KMS-11 (cell line): ENCODE measurements around the gene EVL.

Experiments used
- H2AFZ ChIP-seq: fragments of 200-600 bp; sonication (generic); 2 replicates; pipeline ENCODE4 v1.6.1; 2016; ENCODE audit warnings: antibody characterized with exemption, mixed run types, low read depth
- H3K27ac ChIP-seq: fragments of 200-600 bp; sonication (generic); 2 replicates; pipeline ENCODE4 v1.6.1; 2016; ENCODE audit warnings: mild to moderate bottlenecking, mixed run types
- H3K27me3 ChIP-seq: fragments of 200-600 bp; sonication (generic); 2 replicates; pipeline ENCODE4 v1.6.1; 2017; ENCODE audit warnings: mild to moderate bottlenecking, low read depth, mixed run types, moderate library complexity; ENCODE audit not compliant: insufficient read depth
- H3K36me3 ChIP-seq: fragments of 200-600 bp; sonication (generic); 2 replicates; pipeline ENCODE4 v1.6.1; 2017; ENCODE audit warnings: mild to moderate bottlenecking, mixed run types; ENCODE audit not compliant: insufficient read depth
- H3K4me1 ChIP-seq: fragments of 200-600 bp; sonication (generic); 2 replicates; pipeline ENCODE4 v1.6.1; 2016; ENCODE audit warnings: mild to moderate bottlenecking, low read depth, mixed run types; ENCODE audit not compliant: poor library complexity, severe bottlenecking
- H3K4me2 ChIP-seq: fragments of 200-600 bp; sonication (generic); 2 replicates; pipeline ENCODE4 v1.7.0; 2016; ENCODE audit warnings: mild to moderate bottlenecking, mixed run types
- H3K4me3 ChIP-seq: fragments of 200-600 bp; sonication (generic); IDR thresholded peaks from 2 replicates; pipeline ENCODE4 v1.6.1; 2017; ENCODE audit warnings: low read depth, low read length, mixed read lengths; ENCODE audit not compliant: insufficient read depth
- H3K79me2 ChIP-seq: fragments of 200-600 bp; sonication (generic); 2 replicates; pipeline ENCODE4 v1.6.1; 2016; ENCODE audit warnings: low read depth, mixed run types; ENCODE audit not compliant: insufficient read depth
- H3K9ac ChIP-seq: fragments of 200-600 bp; sonication (generic); 2 replicates; pipeline ENCODE4 v1.6.1; 2016; ENCODE audit warnings: mild to moderate bottlenecking, mixed run types
- H4K20me1 ChIP-seq: fragments of 200-600 bp; sonication (generic); 2 replicates; pipeline ENCODE4 v1.6.1; 2016; ENCODE audit warnings: mild to moderate bottlenecking, mixed run types; ENCODE audit not compliant: insufficient read depth
- CTCF ChIP-seq: fragments of 200-600 bp; sonication (generic); conservative IDR thresholded peaks from 2 replicates; pipeline ENCODE4 v1.6.1; 2017; ENCODE audit warnings: low read depth, mild to moderate bottlenecking, antibody characterized with exemption, low read length, moderate library complexity, mixed read lengths

EVL gene

GRCh38 chr14:100114109-100114765, 49.0 kb downstream of the EVL start:
- no peaks in the 10 kb centered on the region for H3K79me2 ChIP-seq
- no peaks in the 10 kb centered on the region for H4K20me1 ChIP-seq
- H2AFZ ChIP-seq = no peak overlapping the region
- H3K36me3 ChIP-seq = no peaks in the 10 kb centered on the region
- no peak overlapping the region for H3K9ac ChIP-seq
- no peak for TF ChIP-seq CTCF
- H3K27me3 ChIP-seq = no peaks in the 10 kb centered on the region
- no peak overlapping the region for H3K4me3 ChIP-seq
- H3K4me2 ChIP-seq = no peak overlapping the region
- H3K4me1 ChIP-seq = no peaks in the 10 kb centered on the region
- no peak overlapping the region for H3K27ac ChIP-seq

- Histone ChIP-seq H3K27ac (no peak overlapping the region), H3K79me2 (no peaks in the 10 kb centered on the region), H3K4me3 (no peak overlapping the region), H4K20me1 (no peaks in the 10 kb centered on the region), H3K9ac (no peak overlapping the region), H3K27me3 (no peaks in the 10 kb centered on the region), H3K36me3 (no peaks in the 10 kb centered on the region), H2AFZ (no peak overlapping the region), H3K4me1 (no peaks in the 10 kb centered on the region), H3K4me2 (no peak overlapping the region)
- TF ChIP-seq CTCF = no peak
Measured at GRCh38 chr14:100115236-100115635, 50.0 kb downstream of the EVL start.

- no peak overlapping the region for H3K4me2 ChIP-seq
- H2AFZ ChIP-seq = no peak overlapping the region
- no peaks in the 10 kb centered on the region for H4K20me1 ChIP-seq
- no peaks in the 10 kb centered on the region for H3K27me3 ChIP-seq
- H3K4me3 ChIP-seq = no peak overlapping the region
- no peak overlapping the region for H3K9ac ChIP-seq
- no peak for TF ChIP-seq CTCF
- H3K4me1 ChIP-seq = no peaks in the 10 kb centered on the region
- H3K27ac ChIP-seq = no peak overlapping the region
- H3K36me3 ChIP-seq = no peaks in the 10 kb centered on the region
- H3K79me2 ChIP-seq = no peaks in the 10 kb centered on the region
Measured at GRCh38 chr14:100115726-100116125, 50.5 kb downstream of the EVL start.

GRCh38 chr14:100116134-100116533, 50.9 kb downstream of the EVL start:
- Histone ChIP-seq H3K27ac (no peak overlapping the region), H4K20me1 (no peaks in the 10 kb centered on the region), H3K36me3 (no peaks in the 10 kb centered on the region), H3K4me2 (no peak overlapping the region), H2AFZ (no peak overlapping the region), H3K79me2 (no peaks in the 10 kb centered on the region), H3K9ac (no peak overlapping the region), H3K4me1 (no peaks in the 10 kb centered on the region), H3K27me3 (no peaks in the 10 kb centered on the region), H3K4me3 (no peak overlapping the region)
- no peak for TF ChIP-seq CTCF
